Pons (tissue), 1 donor: ENCODE measurements around the gene TMEM125.
A peak's percentile ranks its signal among the peaks of the same experiment; 100 is the strongest.

Source experiments
- DNase-seq: peaks from one replicate; pipeline ENCODE4 v3.0.0-alpha.2; 2016; ENCODE audit warnings: low spot score

Gene TMEM125

GRCh38 chr1:43269627-43270375 lies at the start of gene TMEM125:
Gene TMEM125, plus strand, starts transcription at chr1:43269983. Its CDS starts 2,740 bp downstream, at chr1:43272723.
- no peak for DNase-seq

GRCh38 chr1:43220905-43221778 lies 48.6 kb upstream of the TMEM125 start:
- DNase-seq: peak; percentile 41

GRCh38 chr1:43221797-43222196 lies 48.0 kb upstream of the TMEM125 start:
- no peak for DNase-seq

GRCh38 chr1:43222879-43223278 lies 46.9 kb upstream of the TMEM125 start:
- DNase-seq: no peak

- no peak for DNase-seq
Measured at GRCh38 chr1:43225168-43225567, 44.6 kb upstream of the TMEM125 start.

- peak; percentile 80 for DNase-seq
Measured at GRCh38 chr1:43227143-43227764, 42.5 kb upstream of the TMEM125 start.

GRCh38 chr1:43229826-43230780 lies 39.7 kb upstream of the TMEM125 start:
- no peak for DNase-seq

GRCh38 chr1:43232074-43232473 lies 37.7 kb upstream of the TMEM125 start:
- DNase-seq: no peak

- DNase-seq: no peak
Measured at GRCh38 chr1:43232482-43232881, 37.3 kb upstream of the TMEM125 start.

- no peak for DNase-seq
Measured at GRCh38 chr1:43233631-43234030, 36.2 kb upstream of the TMEM125 start.

GRCh38 chr1:43234267-43234666 lies 35.5 kb upstream of the TMEM125 start:
- DNase-seq: no peak

- no peak for DNase-seq
Measured at GRCh38 chr1:43235040-43235439, 34.7 kb upstream of the TMEM125 start.

- DNase-seq: no peak
Measured at GRCh38 chr1:43235451-43236121, 34.2 kb upstream of the TMEM125 start.

- DNase-seq: no peak
Measured at GRCh38 chr1:43237121-43237520, 32.7 kb upstream of the TMEM125 start.

GRCh38 chr1:43238085-43238484 lies 31.7 kb upstream of the TMEM125 start:
- peak; percentile 93 for DNase-seq

- no peak for DNase-seq
Measured at GRCh38 chr1:43238991-43239469, 30.8 kb upstream of the TMEM125 start.

- DNase-seq: peak; percentile 27
Measured at GRCh38 chr1:43239484-43239883, 30.3 kb upstream of the TMEM125 start.

GRCh38 chr1:43241413-43241836 lies 28.4 kb upstream of the TMEM125 start:
- DNase-seq: no peak

- no peak for DNase-seq
Measured at GRCh38 chr1:43243299-43243698, 26.5 kb upstream of the TMEM125 start.

GRCh38 chr1:43246466-43247213 lies 23.1 kb upstream of the TMEM125 start:
- DNase-seq: no peak
